Testis (tissue), 2 donors: ENCODE results near the gene ADGRG3.

Experiments used
- CTCF ChIP-seq, 3 experiments: fragments of 450-650 bp in 2 of 3; fragments of 200-600 bp in 1 of 3; sonication (generic) in 1 of 3; IDR thresholded peaks; one replicate each; pipeline ENCODE4 v1.5.1; 2016 to 2019; ENCODE audit warnings: antibody characterized with exemption in 3 of 3, mild to moderate bottlenecking in 2 of 3, moderate library complexity in 1 of 3
- POLR2A ChIP-seq: fragments of 450-650 bp; IDR thresholded peaks from one replicate; pipeline ENCODE4 v1.6.1; 2017; ENCODE audit warnings: antibody characterized with exemption, mild to moderate bottlenecking, moderate library complexity

- no peak for TF ChIP-seq CTCF (IDR thresholded peaks at IDR 0.05)
- no peak for TF ChIP-seq POLR2A
Observed at GRCh38 chr16:57664662-57665025, 3.5 kb upstream of the ADGRG3 start.
